ENCODE results near the gene FOXE3.

Gene FOXE3

GRCh38 chr1:47434051-47434842 is 18.2 kb downstream of the FOXE3 start:
- no peak for DNase-seq (ENCODE audit: low read depth in 1 of 2, low spot score in 1 of 2)

- DNase-seq (ENCODE audit: low read depth in 1 of 2, low spot score in 1 of 2), result no peak
Measured at GRCh38 chr1:47435506-47436303, 19.6 kb downstream of the FOXE3 start.

- DNase-seq (ENCODE audit: low read depth in 1 of 2, low spot score in 1 of 2), result peak; percentile 59 to 61
Measured at GRCh38 chr1:47436304-47436978, 20.4 kb downstream of the FOXE3 start.

GRCh38 chr1:47436979-47437446 is 20.9 kb downstream of the FOXE3 start:
- DNase-seq (ENCODE audit: low read depth in 1 of 2, low spot score in 1 of 2), result no peak

GRCh38 chr1:47437447-47438164 is 21.5 kb downstream of the FOXE3 start, which contains the start of gene FOXD2:
FOXD2 (plus strand) TSS chr1:47438044; CDS start chr1:47438136, 92 bp downstream.
- peak; percentile 91 for DNase-seq (ENCODE audit: low read depth in 1 of 2, low spot score in 1 of 2)

GRCh38 chr1:47438165-47439016 is 22.3 kb downstream of the FOXE3 start:
- DNase-seq (ENCODE audit: low read depth in 1 of 2, low spot score in 1 of 2), result no peak

GRCh38 chr1:47439017-47439818 is 23.1 kb downstream of the FOXE3 start:
- DNase-seq (ENCODE audit: low read depth in 1 of 2, low spot score in 1 of 2), result no peak

- DNase-seq (ENCODE audit: low read depth in 1 of 2, low spot score in 1 of 2), result no peak
Measured at GRCh38 chr1:47439819-47440598, 23.9 kb downstream of the FOXE3 start.

- DNase-seq (ENCODE audit: low read depth in 1 of 2, low spot score in 1 of 2), result no peak
Measured at GRCh38 chr1:47440599-47441081, 24.6 kb downstream of the FOXE3 start.

- DNase-seq (ENCODE audit: low read depth in 1 of 2, low spot score in 1 of 2), result no peak
Measured at GRCh38 chr1:47441450-47442106, 25.5 kb downstream of the FOXE3 start.

GRCh38 chr1:47442202-47442601 is 26.1 kb downstream of the FOXE3 start:
- DNase-seq (ENCODE audit: low read depth in 1 of 2, low spot score in 1 of 2), result no peak

- DNase-seq (ENCODE audit: low read depth in 1 of 2, low spot score in 1 of 2), result no peak
Measured at GRCh38 chr1:47442842-47443529, 26.9 kb downstream of the FOXE3 start.

- no peak for DNase-seq (ENCODE audit: low read depth in 1 of 2, low spot score in 1 of 2)
Measured at GRCh38 chr1:47443530-47444296, 27.6 kb downstream of the FOXE3 start.

- no peak for DNase-seq (ENCODE audit: low read depth in 1 of 2, low spot score in 1 of 2)
Measured at GRCh38 chr1:47444297-47444561, 28.1 kb downstream of the FOXE3 start.

- no peak for DNase-seq (ENCODE audit: low read depth in 1 of 2, low spot score in 1 of 2)
Measured at GRCh38 chr1:47444562-47445465, 28.7 kb downstream of the FOXE3 start.

Measured in activated T-helper 1 cell treated with anti-CD3 and anti-CD28 coated beads, Interleukin-2, amount 50 U/mL, for 16 hours (primary cell).